Astrocyte of the cerebellum (primary cell): ENCODE measurements around the gene IQSEC2.

Experiments
- DNase-seq: peaks from one replicate; pipeline ENCODE4 v3.0.0-alpha.2; 2011; ENCODE audit warnings: low read depth
- H3K4me3 ChIP-seq: 2 replicates; pipeline ENCODE4 v1.5.1; 2011; ENCODE audit warnings: mild to moderate bottlenecking, low read depth, low read length, moderate library complexity
- in situ Hi-C: cut with HindIII; loops from 2 replicates; pipeline ENCODE4 v1.10.0; 2017; ENCODE audit warnings: low sequenced_read_pairs
- TF ChIP-seq, protein P1 (sequence below): IDR thresholded peaks from 2 replicates; pipeline ENCODE4 v1.5.1; 2012; ENCODE audit warnings: low read length, low read depth, moderate library complexity, mild to moderate bottlenecking; ENCODE audit errors: missing control alignments

Gene IQSEC2

DNA sequence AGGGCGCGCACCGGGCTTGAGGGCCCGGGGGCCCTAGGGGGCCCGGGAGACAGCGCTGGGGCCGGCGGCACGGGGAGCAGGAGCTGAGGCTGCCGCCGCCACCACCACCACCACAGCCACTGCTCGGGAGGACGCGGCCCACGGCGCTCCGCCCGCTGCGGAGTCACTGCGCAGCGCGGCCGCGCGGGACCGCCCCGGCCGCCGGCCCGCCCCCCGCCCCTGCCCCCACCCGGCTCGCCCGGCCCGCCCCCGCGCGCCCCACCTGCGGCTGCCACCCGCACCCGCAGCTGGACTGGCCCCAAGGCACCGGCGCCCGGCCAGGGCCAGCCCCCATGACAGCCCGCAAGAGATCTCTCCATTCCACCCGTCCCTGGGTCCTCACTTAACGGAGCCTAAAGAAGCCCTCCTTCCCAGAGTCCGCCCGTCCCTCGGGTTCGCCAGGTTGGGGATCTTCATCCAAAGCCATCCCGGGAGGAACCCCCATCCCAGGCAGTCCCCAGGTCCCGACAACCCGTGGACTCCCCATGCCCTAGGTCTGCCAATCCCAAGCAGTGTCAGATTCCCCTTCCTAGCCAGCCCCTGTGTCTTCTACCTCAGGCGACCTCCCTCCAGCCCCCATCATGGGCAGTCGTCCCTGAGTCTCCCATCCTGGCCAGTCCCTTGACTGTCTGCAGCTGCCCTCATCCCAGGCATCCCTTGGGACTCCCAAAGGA, 40.0 kb upstream of the IQSEC2 start:
- H3K4me3 ChIP-seq, result peak overlapping the region; percentile 48
- no peak for DNase-seq
- in situ Hi-C loops, result no loop called here
- TF ChIP-seq, protein P1, sequence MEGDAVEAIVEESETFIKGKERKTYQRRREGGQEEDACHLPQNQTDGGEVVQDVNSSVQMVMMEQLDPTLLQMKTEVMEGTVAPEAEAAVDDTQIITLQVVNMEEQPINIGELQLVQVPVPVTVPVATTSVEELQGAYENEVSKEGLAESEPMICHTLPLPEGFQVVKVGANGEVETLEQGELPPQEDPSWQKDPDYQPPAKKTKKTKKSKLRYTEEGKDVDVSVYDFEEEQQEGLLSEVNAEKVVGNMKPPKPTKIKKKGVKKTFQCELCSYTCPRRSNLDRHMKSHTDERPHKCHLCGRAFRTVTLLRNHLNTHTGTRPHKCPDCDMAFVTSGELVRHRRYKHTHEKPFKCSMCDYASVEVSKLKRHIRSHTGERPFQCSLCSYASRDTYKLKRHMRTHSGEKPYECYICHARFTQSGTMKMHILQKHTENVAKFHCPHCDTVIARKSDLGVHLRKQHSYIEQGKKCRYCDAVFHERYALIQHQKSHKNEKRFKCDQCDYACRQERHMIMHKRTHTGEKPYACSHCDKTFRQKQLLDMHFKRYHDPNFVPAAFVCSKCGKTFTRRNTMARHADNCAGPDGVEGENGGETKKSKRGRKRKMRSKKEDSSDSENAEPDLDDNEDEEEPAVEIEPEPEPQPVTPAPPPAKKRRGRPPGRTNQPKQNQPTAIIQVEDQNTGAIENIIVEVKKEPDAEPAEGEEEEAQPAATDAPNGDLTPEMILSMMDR, result no peak

DNA sequence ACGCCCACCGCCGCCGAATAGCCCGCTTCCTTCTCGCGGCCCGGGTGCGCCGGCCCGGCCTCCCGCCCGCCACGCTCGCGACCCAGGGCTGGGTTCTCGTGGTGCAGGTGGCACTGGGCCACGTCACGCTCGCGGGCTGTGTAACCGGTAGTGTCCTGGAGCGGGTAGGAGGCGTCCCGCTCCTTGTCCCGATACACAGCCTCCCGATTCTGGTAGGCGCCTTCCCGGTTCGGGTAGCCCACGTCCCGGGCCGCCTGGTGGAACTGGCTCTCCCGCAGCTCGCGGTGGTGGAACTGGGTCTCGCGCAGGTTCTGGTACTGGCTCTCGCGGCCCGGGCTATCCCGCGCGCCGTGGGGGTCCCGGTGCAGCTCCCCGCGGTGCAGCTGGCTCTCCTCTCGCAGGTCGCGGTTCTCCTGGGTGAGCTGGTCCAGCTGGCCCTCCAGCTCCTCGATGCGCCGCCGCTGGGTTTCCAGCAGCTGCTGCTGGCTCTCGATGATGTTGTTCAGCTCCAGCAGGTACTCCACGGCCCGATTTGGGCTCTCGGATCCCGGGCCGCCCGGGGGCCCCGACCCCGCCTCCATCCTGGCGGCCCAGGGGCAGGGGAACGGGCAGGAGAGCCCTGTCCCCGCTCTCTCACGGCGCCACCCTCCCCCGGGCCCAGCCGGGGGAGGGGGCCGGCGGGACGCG, 39.3 kb upstream of the IQSEC2 start:
- in situ Hi-C loops, result no loop called here
- TF ChIP-seq, protein P1, result no peak
- H3K4me3 ChIP-seq, result peak overlapping the region; percentile 48
- DNase-seq, result no peak

DNA sequence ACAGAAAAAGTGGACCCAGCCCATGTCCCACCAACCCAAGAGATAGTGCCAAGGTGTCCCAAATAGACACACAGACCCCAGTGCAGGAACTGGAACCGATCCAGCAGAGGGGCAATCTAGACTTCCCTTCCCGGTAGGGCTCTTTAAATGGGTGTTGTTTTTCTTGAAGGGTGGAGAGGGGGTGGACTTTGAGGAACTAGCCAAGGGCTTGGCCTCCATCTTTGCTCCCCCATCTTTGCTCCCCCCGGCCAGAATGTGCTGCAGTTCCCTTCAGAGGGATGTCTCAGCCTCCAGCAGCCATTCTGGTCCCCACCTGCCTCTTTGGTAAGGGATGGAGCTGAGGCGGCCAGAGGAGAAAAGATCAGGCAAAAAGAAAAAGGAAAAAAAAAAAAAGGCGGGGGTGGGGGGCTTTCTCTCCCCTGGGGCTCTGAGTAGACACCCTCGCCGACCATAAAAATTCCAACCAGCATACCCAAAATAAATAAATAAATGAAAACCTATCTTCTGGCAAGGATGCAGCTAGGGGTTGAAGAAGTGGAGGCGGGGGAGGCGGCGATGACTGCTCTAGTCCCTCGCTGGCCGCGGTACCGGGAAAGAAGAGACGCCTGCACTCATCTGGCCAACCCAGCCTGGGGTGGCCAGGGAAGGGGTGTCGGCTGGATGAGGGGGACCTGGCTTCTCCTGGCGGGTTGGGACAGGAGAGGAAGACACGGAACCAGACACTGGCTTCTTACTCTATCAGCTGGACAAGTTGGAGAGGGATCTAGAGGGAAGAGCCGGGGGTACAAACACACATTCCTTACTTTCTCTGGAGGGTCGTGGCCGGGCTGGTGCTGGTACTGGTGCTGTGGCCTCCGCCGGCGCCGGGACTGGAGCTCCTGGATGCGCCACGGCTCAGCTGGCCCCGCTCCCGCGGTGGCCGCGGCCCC, 38.5 kb upstream of the IQSEC2 start:
- in situ Hi-C loops, result no loop called here
- H3K4me3 ChIP-seq, result peak overlapping the region; percentile 48
- TF ChIP-seq, protein P1, result no peak
- DNase-seq, result no peak

DNA sequence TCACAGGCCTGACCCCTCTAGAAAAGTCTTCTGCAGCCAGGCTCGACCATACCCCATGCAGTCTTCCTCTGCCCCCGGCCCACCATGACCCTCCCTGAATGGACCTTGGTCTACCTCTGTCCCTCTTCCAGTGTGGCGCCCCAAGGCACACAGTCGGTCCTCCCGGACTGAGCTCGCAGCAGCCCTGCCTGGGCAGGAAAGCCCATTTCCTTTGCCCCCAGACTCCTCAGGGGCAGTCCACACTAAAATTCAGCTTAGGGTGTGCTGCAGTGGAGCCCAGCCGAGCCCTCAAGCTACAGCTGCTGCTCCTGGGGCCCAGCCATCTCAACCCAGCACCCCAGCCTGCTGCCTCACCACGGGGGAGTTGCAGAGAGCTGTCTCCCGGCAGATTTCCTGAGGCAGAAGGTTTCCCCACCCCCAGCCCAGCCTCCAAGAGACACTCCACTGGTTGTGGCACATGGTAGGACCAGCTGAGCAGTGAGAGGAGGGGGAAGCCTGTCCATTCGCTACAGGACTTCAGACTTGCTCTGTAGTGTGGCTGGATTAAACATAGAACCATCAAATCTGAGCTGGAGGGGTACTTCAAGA, 37.5 kb upstream of the IQSEC2 start:
- DNase-seq, result no peak
- in situ Hi-C loops, result no loop called here
- TF ChIP-seq, protein P1, result no peak
- no peak overlapping the region for H3K4me3 ChIP-seq

DNA sequence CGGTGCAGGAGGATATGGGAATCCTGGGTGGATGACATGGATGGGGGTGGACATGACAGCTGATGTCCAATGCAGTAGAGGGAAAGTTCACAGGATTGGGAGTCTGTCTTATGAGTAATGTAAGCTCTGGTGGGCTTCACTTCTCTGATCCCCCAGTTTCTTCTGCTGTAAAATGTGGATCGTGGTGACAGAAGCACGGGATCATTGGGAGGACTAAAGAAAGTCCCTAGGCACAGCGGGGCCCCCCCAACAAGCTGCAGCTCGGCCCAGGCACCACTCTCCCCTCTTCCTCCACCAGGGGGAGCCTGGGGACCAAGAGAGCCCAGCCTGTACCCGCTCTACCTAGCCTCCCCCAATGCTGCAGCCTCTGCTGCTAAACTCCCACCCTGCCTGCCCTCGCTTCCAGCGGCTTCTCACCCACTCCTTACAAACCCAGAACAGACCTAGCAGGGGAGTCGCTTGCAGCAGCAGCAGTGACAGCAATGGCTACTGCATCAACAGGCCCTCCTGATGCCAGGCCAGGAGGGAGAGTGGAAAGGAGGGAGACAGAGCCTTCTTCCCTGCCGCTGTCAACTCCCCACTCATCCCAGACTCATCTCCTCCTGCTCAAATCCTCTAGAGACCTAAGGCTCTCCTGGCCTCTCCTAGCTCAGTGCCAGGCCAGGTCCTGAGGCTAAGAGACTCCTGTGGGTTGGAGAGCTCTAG, 36.1 kb upstream of the IQSEC2 start:
- no peak overlapping the region for H3K4me3 ChIP-seq
- in situ Hi-C loops, result no loop called here
- TF ChIP-seq, protein P1, result peak; percentile 92
- DNase-seq, result no peak

DNA sequence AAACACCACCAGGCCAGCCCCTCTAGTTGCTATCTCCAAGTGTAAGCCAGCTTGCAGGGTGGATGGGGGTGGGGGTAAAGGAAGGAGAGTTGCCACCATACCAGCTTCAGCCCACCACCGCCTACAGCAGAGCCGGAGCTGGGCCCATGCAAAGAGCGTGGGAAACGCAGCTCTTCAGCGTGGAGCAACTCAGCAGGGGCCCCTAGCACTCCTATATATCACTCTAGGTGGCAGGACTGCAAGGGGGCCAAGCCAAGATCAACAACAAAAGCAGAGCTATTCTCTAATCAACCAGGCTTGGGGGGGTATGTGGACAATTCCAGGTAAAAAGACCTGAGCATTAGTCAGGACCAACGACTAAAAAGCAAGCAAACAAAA, 35.5 kb upstream of the IQSEC2 start:
- DNase-seq, result no peak
- in situ Hi-C loops, result no loop called here

More for the DNA sequence above, 35.5 kb upstream of the IQSEC2 start:
- TF ChIP-seq, protein P1, result no peak
- no peak overlapping the region for H3K4me3 ChIP-seq
